ENCODE measurements around the gene ZNF468. TPM values are rescaled to one million over a fixed set of nuclear protein-coding genes. Genes with fewer than 3 reads are reported as not detected.

The ZNF468 gene
- total RNA-seq, 2 donors from 2014 or later: 8.9 to 14.2 TPM

Other genes starting within 250 kb of the ZNF468 start
- 10 to 100 TPM; 31.2 to 41.8 TPM for gene ZNF83, start 219.3 kb downstream of the ZNF468 start, total RNA-seq
- gene ZNF611, start 122.6 kb downstream of the ZNF468 start, total RNA-seq: 10 to 100 TPM; 19.9 to 41.8 TPM
- gene ZNF600, start 70.8 kb downstream of the ZNF468 start, total RNA-seq: 10 to 100 TPM in 1 of 2 donors, 1 to 10 TPM in 1; 8.0 to 15.1 TPM
- gene ZNF28, start 36.0 kb downstream of the ZNF468 start, total RNA-seq: 10 to 100 TPM; 14.3 to 18.8 TPM
- 1 to 10 TPM; 3.3 to 9.4 TPM for gene ZNF320, start 40.0 kb upstream of the ZNF468 start, total RNA-seq
- 1 to 10 TPM; 3.3 to 8.0 TPM for gene ZNF888, start 65.8 kb upstream of the ZNF468 start, total RNA-seq
- gene ZNF816, start 105.3 kb upstream of the ZNF468 start, total RNA-seq: 1 to 10 TPM; 5.7 to 7.1 TPM
- under 1 TPM in 1 of 2 donors, not detected in 1; 0.64 TPM for gene ERVV-1, start 156.3 kb upstream of the ZNF468 start, total RNA-seq
- not detected for gene ERVV-2, start 187.1 kb upstream of the ZNF468 start, total RNA-seq
- 100 to 1,000 TPM in 1 of 2 donors, 10 to 100 TPM in 1; 24.0 to 102 TPM for gene ZNF160, start 245.8 kb upstream of the ZNF468 start, total RNA-seq

All from activated T-helper 17 cell treated with anti-CD3 and anti-CD28 coated beads, Interleukin-2, amount 50 U/mL, for 72 hours (primary cell).